ENCODE results near the gene ACSS2. TPM values are rescaled to one million over a fixed set of nuclear protein-coding genes. Genes with fewer than 3 reads are reported as not detected.
A peak's percentile ranks its signal among the peaks of the same experiment; 100 is the strongest.

ACSS2 gene
- total RNA-seq, 4 donors from 2014 or later, result 68.4 to 112 (median 94.3) TPM

DNA sequence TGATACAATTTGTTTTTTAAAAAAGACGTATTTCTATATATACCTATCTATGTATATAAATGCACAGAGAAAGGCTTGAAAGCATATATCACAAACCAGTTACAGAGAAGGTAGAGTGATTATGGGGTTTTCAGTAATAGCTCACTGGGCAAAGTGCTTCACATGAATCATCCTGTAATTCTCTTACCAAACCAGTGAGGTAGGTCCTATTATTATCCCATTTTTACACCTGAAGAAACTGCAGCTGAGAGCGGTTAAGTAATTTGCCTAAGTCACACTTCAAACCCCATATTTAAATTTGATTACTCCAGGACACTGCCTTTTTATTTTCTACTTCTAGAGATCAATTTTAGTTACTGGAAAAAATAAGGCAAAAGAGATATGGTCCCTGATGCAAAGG lies 74.8 kb downstream of the ACSS2 start:
- 92 to 97% methylated on average over 2 of the region's 2 CpGs for WGBS, 2 donors
- H3K9me3 ChIP-seq, result no peaks in the 10 kb centered on the region
- no peak for DNase-seq (ENCODE audit: low spot score in 2 of 2)
- H3K4me1 ChIP-seq, result peaks cover 0 to 12% (median 0%) of the 10 kb centered on the region in 4 donors
- no peak overlapping the region for H3K27ac ChIP-seq
- no peak overlapping the region for H3K4me3 ChIP-seq
- no peaks in the 10 kb centered on the region for H3K27me3 ChIP-seq
- TF ChIP-seq, protein P1, sequence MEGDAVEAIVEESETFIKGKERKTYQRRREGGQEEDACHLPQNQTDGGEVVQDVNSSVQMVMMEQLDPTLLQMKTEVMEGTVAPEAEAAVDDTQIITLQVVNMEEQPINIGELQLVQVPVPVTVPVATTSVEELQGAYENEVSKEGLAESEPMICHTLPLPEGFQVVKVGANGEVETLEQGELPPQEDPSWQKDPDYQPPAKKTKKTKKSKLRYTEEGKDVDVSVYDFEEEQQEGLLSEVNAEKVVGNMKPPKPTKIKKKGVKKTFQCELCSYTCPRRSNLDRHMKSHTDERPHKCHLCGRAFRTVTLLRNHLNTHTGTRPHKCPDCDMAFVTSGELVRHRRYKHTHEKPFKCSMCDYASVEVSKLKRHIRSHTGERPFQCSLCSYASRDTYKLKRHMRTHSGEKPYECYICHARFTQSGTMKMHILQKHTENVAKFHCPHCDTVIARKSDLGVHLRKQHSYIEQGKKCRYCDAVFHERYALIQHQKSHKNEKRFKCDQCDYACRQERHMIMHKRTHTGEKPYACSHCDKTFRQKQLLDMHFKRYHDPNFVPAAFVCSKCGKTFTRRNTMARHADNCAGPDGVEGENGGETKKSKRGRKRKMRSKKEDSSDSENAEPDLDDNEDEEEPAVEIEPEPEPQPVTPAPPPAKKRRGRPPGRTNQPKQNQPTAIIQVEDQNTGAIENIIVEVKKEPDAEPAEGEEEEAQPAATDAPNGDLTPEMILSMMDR (IDR thresholded peaks at IDR 0.05), result no peak
- no peak for TF ChIP-seq POLR2A (IDR thresholded peaks at IDR 0.05)
- no peak for TF ChIP-seq EP300 (IDR thresholded peaks at IDR 0.05)
- H3K36me3 ChIP-seq, result peaks cover 0 to 26% (median 0%) of the 10 kb centered on the region in 3 donors

DNA sequence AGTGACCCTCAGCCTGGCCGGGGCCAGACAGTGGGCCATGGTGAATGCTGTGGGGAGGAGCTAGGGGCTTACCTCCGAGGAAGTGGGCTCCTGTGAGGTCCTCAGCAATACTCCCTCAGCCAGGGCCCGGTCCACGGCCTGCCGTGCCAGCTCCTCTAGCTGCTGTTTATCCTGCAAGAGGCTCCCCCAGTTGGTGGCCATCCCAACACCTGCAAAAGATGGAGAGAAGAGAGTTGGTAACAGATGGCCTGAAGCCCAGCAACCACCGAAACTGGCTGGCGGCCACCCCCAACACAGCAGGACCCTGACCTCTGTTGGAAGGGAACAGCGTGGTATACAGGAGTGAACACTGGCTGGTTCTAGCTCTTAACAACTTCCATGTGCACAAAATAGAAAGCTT lies 75.2 kb downstream of the ACSS2 start:
- Histone ChIP-seq H3K9me3 (no peaks in the 10 kb centered on the region), H3K27ac (no peak overlapping the region), H3K27me3 (no peaks in the 10 kb centered on the region), H3K4me1 (peaks cover 0 to 16% (median 0%) of the 10 kb centered on the region in 4 donors), H3K36me3 (peaks cover 0 to 26% (median 0%) of the 10 kb centered on the region in 3 donors), H3K4me3 (no peak overlapping the region)
- WGBS, 2 donors, result 64 to 79% methylated on average over 8 of the region's 8 CpGs
- TF ChIP-seq POLR2A (IDR thresholded peaks at IDR 0.05) (no peak), EP300 (IDR thresholded peaks at IDR 0.05) (no peak)
- TF ChIP-seq, protein P1 (IDR thresholded peaks at IDR 0.05), result no peak
- no peak for DNase-seq (ENCODE audit: low spot score in 2 of 2)

DNA sequence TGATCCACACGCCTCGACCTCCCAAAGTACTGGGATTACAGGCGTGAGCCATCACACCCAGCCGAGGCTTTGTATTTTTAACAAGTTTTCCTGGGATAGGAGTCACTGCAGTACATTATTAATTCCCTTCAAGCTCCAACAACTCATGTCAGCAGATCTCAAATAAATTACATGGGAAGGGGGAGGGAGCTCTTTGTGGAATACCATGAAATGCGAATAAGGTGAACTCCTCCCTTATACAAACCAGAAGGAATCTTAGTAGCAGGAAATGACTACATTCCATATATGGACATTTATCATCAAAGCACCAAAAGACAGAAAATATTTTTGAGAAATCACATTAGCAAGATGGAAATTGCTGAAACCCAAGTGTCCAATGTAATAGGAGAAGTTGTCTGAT lies 76.3 kb downstream of the ACSS2 start:
- H3K27ac ChIP-seq, result no peak overlapping the region
- H3K4me1 ChIP-seq, result peaks cover 0 to 18% (median 0%) of the 10 kb centered on the region in 4 donors
- no peaks in the 10 kb centered on the region for H3K9me3 ChIP-seq
- H3K27me3 ChIP-seq, result no peaks in the 10 kb centered on the region
- no peak overlapping the region for H3K4me3 ChIP-seq
- WGBS, 2 donors, result 80 to 81% methylated on average over 5 of the region's 5 CpGs
- peaks cover 0 to 26% (median 0%) of the 10 kb centered on the region in 3 donors for H3K36me3 ChIP-seq
- TF ChIP-seq EP300 (IDR thresholded peaks at IDR 0.05) (no peak), POLR2A (IDR thresholded peaks at IDR 0.05) (no peak)
- TF ChIP-seq, protein P1 (IDR thresholded peaks at IDR 0.05), result no peak
- DNase-seq (ENCODE audit: low spot score in 2 of 2), result no peak

DNA sequence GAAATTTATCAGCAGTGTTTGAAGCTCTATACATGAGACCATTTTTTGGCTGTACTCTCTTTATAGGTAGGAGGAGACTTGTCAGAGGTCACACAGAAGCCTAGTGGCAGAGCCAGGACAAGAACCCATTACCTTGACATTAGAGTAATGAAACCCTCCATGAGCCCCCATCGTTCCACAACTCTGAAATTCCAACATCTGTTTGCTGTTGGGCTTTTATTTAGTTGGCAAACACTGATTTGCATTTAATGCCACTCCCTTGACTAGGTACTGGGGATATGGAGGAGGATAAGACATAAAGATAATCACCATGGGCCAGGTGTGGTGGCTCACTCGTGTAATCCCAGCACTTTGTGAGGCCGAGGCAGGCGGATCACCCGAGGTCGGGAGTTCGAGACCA lies 77.5 kb downstream of the ACSS2 start:
- peaks cover 0 to 18% (median 0%) of the 10 kb centered on the region in 4 donors for H3K4me1 ChIP-seq
- H3K27me3 ChIP-seq, result no peaks in the 10 kb centered on the region
- WGBS, 2 donors, result 97 to 98% methylated on average over 7 of the region's 7 CpGs
- TF ChIP-seq EP300 (IDR thresholded peaks at IDR 0.05), result no peak
- no peak for TF ChIP-seq POLR2A (IDR thresholded peaks at IDR 0.05)
- TF ChIP-seq, protein P1 (IDR thresholded peaks at IDR 0.05), result no peak
- H3K36me3 ChIP-seq, result peaks cover 0 to 24% (median 0%) of the 10 kb centered on the region in 3 donors
- H3K4me3 ChIP-seq, result no peak overlapping the region
- H3K27ac ChIP-seq, result no peak overlapping the region
- no peaks in the 10 kb centered on the region for H3K9me3 ChIP-seq
- no peak for DNase-seq (ENCODE audit: low spot score in 2 of 2)

GRCh38 chr20:34954904-34955230 lies 78.5 kb downstream of the ACSS2 start:
- 9 to 12% methylated on average over 13 of the region's 13 CpGs for WGBS, 2 donors
- Histone ChIP-seq H3K4me1 (peaks cover 0 to 18% (median 0%) of the 10 kb centered on the region in 4 donors), H3K4me3 (peak overlapping the region; percentile 39 to 86 (median 52)), H3K9me3 (no peaks in the 10 kb centered on the region), H3K36me3 (peaks cover 0 to 17% (median 0%) of the 10 kb centered on the region in 3 donors), H3K27ac (peak overlapping the region; percentile 81 to 92 (median 87)), H3K27me3 (no peaks in the 10 kb centered on the region)
- TF ChIP-seq, protein P1 (IDR thresholded peaks at IDR 0.05), result no peak
- no peak for TF ChIP-seq EP300 (IDR thresholded peaks at IDR 0.05)
- no peak for TF ChIP-seq POLR2A (IDR thresholded peaks at IDR 0.05)
- DNase-seq (ENCODE audit: low spot score in 2 of 2), result no peak

Measured in tibial nerve (tissue), 4 donors.